NT2/D1 (cell line): ENCODE data around the gene DUSP15.

Experiments used
- DNase-seq: peaks from one replicate; pipeline ENCODE4 v3.0.0-alpha.2; 2011; ENCODE audit warnings: low read depth, low spot score
- H3K27me3 ChIP-seq: 2 replicates; pipeline ENCODE4 v1.6.0; 2011; ENCODE audit warnings: mild to moderate bottlenecking; ENCODE audit not compliant: insufficient read length, insufficient read depth
- H3K36me3 ChIP-seq: 2 replicates; pipeline ENCODE4 v1.6.1; 2011; ENCODE audit warnings: mild to moderate bottlenecking, low read length, mixed read lengths; ENCODE audit not compliant: insufficient read depth, insufficient read length
- H3K4me1 ChIP-seq: 2 replicates; pipeline ENCODE4 v1.5.1; 2011; ENCODE audit not compliant: insufficient read depth, insufficient read length
- H3K4me3 ChIP-seq: 2 replicates; pipeline ENCODE4 v1.5.1; 2011; ENCODE audit warnings: low read depth; ENCODE audit not compliant: insufficient read length
- H3K9ac ChIP-seq: 2 replicates; pipeline ENCODE4 v1.6.0; 2011; ENCODE audit warnings: low read depth; ENCODE audit not compliant: insufficient read length
- H3K9me3 ChIP-seq: 2 replicates; pipeline ENCODE4 v1.5.1; 2011; ENCODE audit warnings: mild to moderate bottlenecking, low read length; ENCODE audit not compliant: insufficient read depth
- SUZ12 ChIP-seq: IDR thresholded peaks from 2 replicates; pipeline ENCODE4 v1.6.1; 2011; ENCODE audit not compliant: insufficient read length, insufficient read depth; ENCODE audit errors: extremely low read depth
- YY1 ChIP-seq: IDR thresholded peaks from 2 replicates; pipeline ENCODE4 v1.6.1; 2011; ENCODE audit not compliant: insufficient read length, insufficient read depth
- ZNF274 ChIP-seq: IDR thresholded peaks from 2 replicates; pipeline ENCODE4 v1.6.1; 2011; ENCODE audit warnings: mild to moderate bottlenecking, low read depth, low read length

The DUSP15 gene

GRCh38 chr20:31835977-31836852, 34.1 kb downstream of the DUSP15 start:
- TF ChIP-seq YY1 (no peak), ZNF274 (no peak), SUZ12 (no peak)
- H3K9me3 ChIP-seq = no peaks in the 10 kb centered on the region
- no peaks in the 10 kb centered on the region for H3K36me3 ChIP-seq
- H3K4me1 ChIP-seq = peaks cover 32% of the 10 kb centered on the region
- H3K9ac ChIP-seq = peak overlapping the region; percentile 26
- no peaks in the 10 kb centered on the region for H3K27me3 ChIP-seq
- no peak overlapping the region for H3K4me3 ChIP-seq
- DNase-seq = no peak

- H3K9ac ChIP-seq = peak overlapping the region; percentile 26
- H3K4me3 ChIP-seq = no peak overlapping the region
- H3K4me1 ChIP-seq = peaks cover 28% of the 10 kb centered on the region
- no peak for TF ChIP-seq SUZ12
- H3K27me3 ChIP-seq = no peaks in the 10 kb centered on the region
- H3K9me3 ChIP-seq = no peaks in the 10 kb centered on the region
- H3K36me3 ChIP-seq = no peaks in the 10 kb centered on the region
- DNase-seq = no peak
Measured at GRCh38 chr20:31835554-31835953, 34.8 kb downstream of the DUSP15 start.

DNA sequence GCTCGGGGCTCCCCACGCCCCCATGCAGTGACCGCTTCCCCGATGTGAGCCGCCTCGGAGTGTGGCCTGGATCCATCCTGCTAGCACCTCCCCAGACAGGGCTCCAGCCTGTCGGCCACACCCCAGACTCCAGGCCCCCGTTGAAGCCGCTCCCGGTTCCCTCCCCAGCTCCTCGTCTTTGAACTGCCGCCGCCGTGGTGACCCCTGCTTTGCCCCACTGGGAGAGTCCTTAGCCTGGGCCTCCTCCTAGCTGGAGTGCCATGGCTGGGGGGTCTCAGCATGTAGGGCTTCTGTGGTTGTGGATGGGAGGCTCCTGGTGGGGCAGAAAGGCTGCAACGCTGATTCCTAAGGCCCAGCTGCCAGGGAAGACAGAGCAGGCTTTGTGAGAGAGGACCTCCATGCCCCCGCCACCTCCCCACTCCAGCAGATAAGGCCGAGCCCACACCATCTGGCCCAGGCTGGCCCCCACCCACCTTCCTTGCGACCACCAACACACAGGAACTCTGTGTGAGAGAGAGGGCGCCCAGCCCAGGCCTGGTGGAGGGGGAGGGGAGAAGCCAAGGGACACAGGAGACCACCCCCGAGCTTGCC, 36.3 kb downstream of the DUSP15 start:
- H3K27me3 ChIP-seq = no peaks in the 10 kb centered on the region
- no peaks in the 10 kb centered on the region for H3K9me3 ChIP-seq
- H3K9ac ChIP-seq = peak overlapping the region; percentile 50
- DNase-seq = no peak
- H3K4me3 ChIP-seq = no peak overlapping the region
- no peaks in the 10 kb centered on the region for H3K36me3 ChIP-seq
- peaks cover 28% of the 10 kb centered on the region for H3K4me1 ChIP-seq
- TF ChIP-seq ZNF274 (no peak), YY1 (no peak), SUZ12 (no peak)

DNA sequence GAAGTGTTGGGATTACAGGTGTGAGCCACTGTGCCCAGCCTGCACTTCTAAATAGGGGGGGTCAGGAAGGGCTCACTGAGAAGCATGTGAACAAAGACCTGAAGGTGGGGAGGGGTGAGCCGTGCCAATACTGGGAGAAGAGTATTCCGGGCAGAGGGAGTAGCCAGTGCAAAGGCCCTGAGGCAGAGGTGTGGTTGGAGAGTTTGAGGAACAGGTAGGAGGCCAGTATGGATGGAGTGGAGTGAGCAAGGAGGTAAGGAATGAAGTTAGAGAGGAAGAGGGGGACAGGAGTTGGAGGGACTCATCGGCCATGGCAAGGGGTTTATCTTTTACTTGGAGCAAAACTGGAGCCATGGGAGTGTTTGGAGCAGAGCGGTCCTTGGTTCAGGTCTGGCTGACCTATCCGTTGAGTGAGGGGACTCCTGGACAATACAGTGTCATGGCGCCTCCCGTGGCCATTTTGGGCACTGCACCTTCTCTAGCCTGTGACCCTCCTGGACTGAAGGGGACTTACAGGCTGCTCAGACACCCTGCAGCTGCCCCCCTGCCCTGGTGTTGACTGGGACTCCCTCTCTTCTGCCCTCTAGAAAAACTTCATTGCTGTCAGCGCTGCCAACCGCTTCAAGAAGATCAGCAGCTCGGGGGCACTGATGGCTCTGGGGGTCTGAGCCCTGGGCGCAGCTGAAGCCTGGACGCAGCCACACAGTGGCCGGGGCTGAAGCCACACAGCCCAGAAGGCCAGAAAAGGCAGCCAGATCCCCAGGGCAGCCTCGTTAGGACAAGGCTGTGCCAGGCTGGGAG, 37.0 kb downstream of the DUSP15 start:
- H3K9ac ChIP-seq = peak overlapping the region; percentile 50
- peaks cover 28% of the 10 kb centered on the region for H3K4me1 ChIP-seq
- TF ChIP-seq ZNF274 = no peak
- TF ChIP-seq YY1 = no peak
- TF ChIP-seq SUZ12 = no peak
- no peak overlapping the region for H3K4me3 ChIP-seq
- H3K36me3 ChIP-seq = no peaks in the 10 kb centered on the region
- no peaks in the 10 kb centered on the region for H3K9me3 ChIP-seq
- H3K27me3 ChIP-seq = no peaks in the 10 kb centered on the region
- peak; percentile 63 for DNase-seq

- no peaks in the 10 kb centered on the region for H3K27me3 ChIP-seq
- DNase-seq = no peak
- H3K4me3 ChIP-seq = no peak overlapping the region
- TF ChIP-seq ZNF274 (no peak), SUZ12 (no peak), YY1 (no peak)
- peaks cover 18% of the 10 kb centered on the region for H3K4me1 ChIP-seq
- no peaks in the 10 kb centered on the region for H3K9me3 ChIP-seq
- no peak overlapping the region for H3K9ac ChIP-seq
- peaks cover 2% of the 10 kb centered on the region for H3K36me3 ChIP-seq
Measured at GRCh38 chr20:31831771-31832306, 38.5 kb downstream of the DUSP15 start.

DNA sequence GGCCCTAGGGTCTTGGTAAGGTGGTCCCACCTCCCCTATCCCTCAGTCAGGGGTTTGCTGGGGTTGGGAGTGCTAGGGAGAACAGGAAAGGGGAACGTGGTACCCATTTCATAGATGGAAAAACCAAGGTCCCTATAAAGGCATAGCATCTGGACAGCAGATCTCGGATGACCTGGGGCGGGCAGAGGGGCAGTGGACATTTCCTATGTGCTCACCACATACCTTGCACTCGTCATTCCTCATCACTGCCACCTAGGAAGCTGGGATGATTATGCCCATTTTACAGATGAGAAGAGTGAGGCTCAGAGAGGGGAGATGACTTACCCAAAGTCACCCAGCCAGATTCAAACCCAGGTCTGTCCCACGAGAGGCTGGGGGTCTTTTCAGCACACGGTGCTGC, 39.1 kb downstream of the DUSP15 start:
- peaks cover 15% of the 10 kb centered on the region for H3K4me1 ChIP-seq
- no peaks in the 10 kb centered on the region for H3K9me3 ChIP-seq
- H3K36me3 ChIP-seq = peaks cover 5% of the 10 kb centered on the region
- TF ChIP-seq ZNF274 = no peak
- no peak for TF ChIP-seq YY1
- TF ChIP-seq SUZ12 = no peak
- no peaks in the 10 kb centered on the region for H3K27me3 ChIP-seq
- H3K9ac ChIP-seq = no peak overlapping the region
- DNase-seq = no peak
- no peak overlapping the region for H3K4me3 ChIP-seq
